HepG2 (cell line): ENCODE results near the gene AKR1B15. TPM values are rescaled to one million over a fixed set of nuclear protein-coding genes. Genes with fewer than 3 reads are reported as not detected.

Experiments
- ATAC-seq: fragments of 200-7000 bp; cut with Tn5 transposase; 3 replicates; pipeline ENCODE4 v1.9.1; 2020; ENCODE audit warnings: mild to moderate bottlenecking, moderate library complexity
- BruUV-seq: library from RNA; stranded (reverse); fragments of 400-500 nt; replicated peaks from 2 replicates; lab custom pipeline; 2021; lab: Mats Ljungman, UMichigan
- CTCF ChIA-PET: fragments of 300-600 bp; formaldehyde crosslinking; extraction: SDS; loops from one replicate; lab custom pipeline; 2021; ENCODE audit warnings: low total read pairs, inconsistent platforms, low intra/inter-chr PET ratio; lab: Yijun Ruan, JAX
- POLR2A ChIA-PET: fragments of 350-600 bp; sonication (Branson Sonifier 250); formaldehyde crosslinking; loops from one replicate; lab custom pipeline; 2020; ENCODE audit warnings: antibody characterized with exemption, inconsistent platforms; lab: Yijun Ruan, JAX
- DNase-seq: peaks from one replicate; pipeline ENCODE4 v3.0.0-alpha.2; 2015; ENCODE audit warnings: low spot score
- FAIRE-seq: peaks from 3 replicates; lab custom pipeline; 2011; peaks lifted over from hg19 to GRCh38; lab: Jason Lieb, UNC
- H2AFZ ChIP-seq: one replicate; pipeline ENCODE4 v1.6.1; 2011; ENCODE audit warnings: low read length, inconsistent platforms
- H3K27ac ChIP-seq: fragments of 300-600 bp; 3 replicates; pipeline ENCODE4 v1.8.0; 2011; ENCODE audit warnings: mixed run types, mild to moderate bottlenecking, mixed read lengths, low read length, inconsistent platforms; ENCODE audit not compliant: insufficient read depth; ENCODE audit errors: extremely low read length
- H3K27me3 ChIP-seq, 2 experiments: fragments of 200-600 bp in 1 of 2; 2 replicates in 1 of 2; 3 replicates in 1 of 2; pipeline versions ENCODE4 v1.6.0 to v1.8.0; 2011; ENCODE audit warnings: low read length in 2 of 2, mild to moderate bottlenecking in 2 of 2, moderate library complexity in 2 of 2, inconsistent platforms in 1 of 2; ENCODE audit not compliant: insufficient read depth in 2 of 2, control insufficient read depth in 1 of 2
- H3K36me3 ChIP-seq, 2 experiments: fragments of 200-600 bp in 1 of 2; replicated peaks in 1 of 2; 2 replicates in 1 of 2; 3 replicates in 1 of 2; pipeline versions ENCODE4 v1.5.1 to v1.8.0; 2011; ENCODE audit warnings: low read length in 2 of 2, inconsistent platforms in 1 of 2; ENCODE audit not compliant: insufficient read depth in 2 of 2, control insufficient read depth in 1 of 2
- H3K4me1 ChIP-seq: 2 replicates; pipeline ENCODE4 v1.5.1; 2012; ENCODE audit warnings: low read length, inconsistent platforms; ENCODE audit not compliant: insufficient read depth
- H3K4me2 ChIP-seq: 2 replicates; pipeline ENCODE4 v1.6.0; 2011; ENCODE audit warnings: low read depth, low read length, inconsistent platforms
- H3K4me3 ChIP-seq, 3 experiments: fragments of 200-600 bp in 1 of 3; sonication (generic), shearing (Covaris generic) in 1 of 3; replicated peaks in 1 of 3; 2 replicates each; pipeline ENCODE4 v1.5.1; 2011 to 2016; ENCODE audit warnings: low read length in 3 of 3, inconsistent platforms in 2 of 3, low read depth in 2 of 3, mild to moderate bottlenecking in 2 of 3, control low read depth in 1 of 3, mixed read lengths in 1 of 3; ENCODE audit not compliant: insufficient read depth in 1 of 3
- H3K79me2 ChIP-seq: one replicate; pipeline ENCODE4 v1.6.1; 2011; ENCODE audit warnings: low read length, inconsistent platforms; ENCODE audit not compliant: insufficient read depth
- H3K9ac ChIP-seq: 2 replicates; pipeline ENCODE4 v1.6.0; 2011; ENCODE audit warnings: mild to moderate bottlenecking, low read depth, low read length, inconsistent platforms; ENCODE audit not compliant: insufficient read depth
- H3K9me3 ChIP-seq: 2 replicates; pipeline ENCODE4 v1.5.1; 2012; ENCODE audit warnings: mild to moderate bottlenecking, low read length
- H4K20me1 ChIP-seq: 2 replicates; pipeline ENCODE4 v1.6.0; 2011; ENCODE audit warnings: inconsistent platforms, mild to moderate bottlenecking, low read length, moderate library complexity; ENCODE audit not compliant: insufficient read depth
- ATF7-NPFF ChIP-seq: sonication (generic); formaldehyde crosslinking; IDR thresholded peaks from 2 replicates; pipeline ENCODE4 v1.8.1; 2023; ENCODE audit warnings: mild to moderate bottlenecking, low read depth, missing genetic modification reagents, moderate library complexity
- CAMTA2 ChIP-seq: sonication (generic); formaldehyde crosslinking; IDR thresholded peaks from 2 replicates; pipeline ENCODE4 v1.4.0; 2020; ENCODE audit warnings: mild to moderate bottlenecking, missing genetic modification reagents, borderline replicate concordance
- CBX1 ChIP-seq: IDR thresholded peaks from one replicate; pipeline ENCODE4 v1.6.1; 2016; ENCODE audit warnings: antibody characterized with exemption, low read depth
- IRF2 ChIP-seq: IDR thresholded peaks from 2 replicates; pipeline ENCODE4 v1.6.1; 2018; ENCODE audit warnings: missing genetic modification reagents, missing compliant biosample characterization
- KDM3A ChIP-seq: IDR thresholded peaks from 2 replicates; pipeline ENCODE4 v1.6.1; 2018; ENCODE audit warnings: low read depth, missing compliant biosample characterization
- MBD4 ChIP-seq: IDR thresholded peaks from 2 replicates; pipeline ENCODE4 v1.6.1; 2012; ENCODE audit warnings: low read length, inconsistent platforms, borderline replicate concordance
- MEIS1 ChIP-seq: sonication (generic); formaldehyde crosslinking; IDR thresholded peaks from 2 replicates; pipeline ENCODE4 v1.9.0; 2021; ENCODE audit warnings: mild to moderate bottlenecking, missing genetic modification reagents, moderate library complexity, borderline replicate concordance
- MZF1 ChIP-seq: sonication (generic); formaldehyde crosslinking; IDR thresholded peaks from 2 replicates; pipeline ENCODE4 v1.8.1; 2023; ENCODE audit warnings: mild to moderate bottlenecking, missing genetic modification reagents, borderline replicate concordance
- NCOA2 ChIP-seq: sonication (generic); formaldehyde crosslinking; IDR thresholded peaks from 2 replicates; pipeline ENCODE4 v1.8.0; 2022; ENCODE audit warnings: inconsistent platforms
- PPARG ChIP-seq: conservative IDR thresholded peaks from 2 replicates; pipeline ENCODE4 v1.6.1; 2016; ENCODE audit warnings: missing biosample characterization, missing genetic modification reagents
- SCMH1 ChIP-seq: sonication (generic); formaldehyde crosslinking; IDR thresholded peaks from 2 replicates; pipeline ENCODE4 v1.9.0; 2021; ENCODE audit warnings: missing genetic modification reagents, mild to moderate bottlenecking, borderline replicate concordance
- SRSF1 ChIP-seq: fragments of 200-400 bp; formaldehyde crosslinking; optimal IDR thresholded peaks from 2 replicates; pipeline ENCODE3; 2017; ENCODE audit warnings: mild to moderate bottlenecking, low read depth, low read length, moderate library complexity
- ZBTB38 ChIP-seq: sonication (generic); formaldehyde crosslinking; IDR thresholded peaks from 2 replicates; pipeline ENCODE4 v1.5.1; 2020; ENCODE audit warnings: mild to moderate bottlenecking, missing genetic modification reagents
- ZFX ChIP-seq: sonication (generic); formaldehyde crosslinking; IDR thresholded peaks from 2 replicates; pipeline ENCODE4 v1.4.0; 2020; ENCODE audit warnings: mild to moderate bottlenecking, low read depth, missing genetic modification reagents, moderate library complexity
- ZNF207 ChIP-seq: fragments of 450-650 bp; IDR thresholded peaks from 2 replicates; pipeline ENCODE4 v1.6.1; 2016; ENCODE audit warnings: antibody characterized with exemption, borderline replicate concordance
- ZNF263 ChIP-seq: sonication (generic); formaldehyde crosslinking; IDR thresholded peaks from 2 replicates; pipeline ENCODE4 v1.4.0; 2020; ENCODE audit warnings: missing genetic modification reagents
- ZNF317 ChIP-seq: sonication (generic); formaldehyde crosslinking; IDR thresholded peaks from 2 replicates; pipeline ENCODE4 v1.5.0; 2020; ENCODE audit warnings: mild to moderate bottlenecking, missing genetic modification reagents
- ZNF780A ChIP-seq: sonication (generic); formaldehyde crosslinking; IDR thresholded peaks from 2 replicates; pipeline ENCODE4 v1.8.0; 2022; ENCODE audit warnings: mild to moderate bottlenecking, missing genetic modification reagents, moderate library complexity
- ZNF878 ChIP-seq: sonication (generic); formaldehyde crosslinking; IDR thresholded peaks from 2 replicates; pipeline ENCODE4 v1.8.1; 2023; ENCODE audit warnings: mild to moderate bottlenecking, missing genetic modification reagents, moderate library complexity
- WGBS: methylation state at CpG from one replicate; pipeline ENCODE4 v1.1.6; 2017; ENCODE audit warnings: low lambda C conversion rate; 5-methylcytosine and 5-hydroxymethylcytosine counted together
- in situ Hi-C: cut with HindIII; loops from 2 replicates; pipeline ENCODE4 v1.10.0; 2017; ENCODE audit warnings: low pct_unique_long_range_greater_than_20kb; ENCODE audit not compliant: extremely low pct_ligation_motif_present
- intact Hi-C: fragments of 100-400 bp; cut with micrococcal nuclease; formaldehyde crosslinking; loops from one replicate; pipeline ENCODE4 v1.10.0; 2022; ENCODE audit not compliant: unreplicated experiment
- polyA plus RNA-seq, 8 experiments: library from polyadenylated mRNA; depleted of rRNA in 3 of 8; stranded (reverse) in 7 of 8; unstranded in 1 of 8; fragments of >200 nt; fragmentation: Illumina TruSeq in 4 of 8; extraction: Trizol in 4 of 8; gene quantifications; 2 replicates each; pipeline versions ENCODE4 v1.2.1 to v1.2.3, GENCODE V29; 2011 to 2016; ENCODE audit warnings: low read depth in 4 of 8, missing spikeins in 1 of 8, mixed read lengths in 1 of 8; ENCODE audit not compliant: insufficient read depth in 1 of 8
- total RNA-seq, 5 experiments: library from RNA; depleted of rRNA; stranded (reverse); fragments of >200 nt; fragmentation: Illumina TruSeq; extraction: Trizol; gene quantifications; 2 replicates each; pipeline ENCODE4 v1.2.3, GENCODE V29; 2016; ENCODE audit warnings: low read depth in 1 of 5
- TF ChIP-seq, protein P1 (sequence below): IDR thresholded peaks from 2 replicates; pipeline ENCODE4 v1.6.1; 2016; ENCODE audit warnings: missing compliant biosample characterization, missing genetic modification reagents, borderline replicate concordance

AKR1B15 gene
- total and polyA plus RNA-seq, 2 of the 13 experiments (the other 11 are each of a cell fraction or from before 2014, with no cell fraction given) = 0.77 TPM; not detected in 1

DNA sequence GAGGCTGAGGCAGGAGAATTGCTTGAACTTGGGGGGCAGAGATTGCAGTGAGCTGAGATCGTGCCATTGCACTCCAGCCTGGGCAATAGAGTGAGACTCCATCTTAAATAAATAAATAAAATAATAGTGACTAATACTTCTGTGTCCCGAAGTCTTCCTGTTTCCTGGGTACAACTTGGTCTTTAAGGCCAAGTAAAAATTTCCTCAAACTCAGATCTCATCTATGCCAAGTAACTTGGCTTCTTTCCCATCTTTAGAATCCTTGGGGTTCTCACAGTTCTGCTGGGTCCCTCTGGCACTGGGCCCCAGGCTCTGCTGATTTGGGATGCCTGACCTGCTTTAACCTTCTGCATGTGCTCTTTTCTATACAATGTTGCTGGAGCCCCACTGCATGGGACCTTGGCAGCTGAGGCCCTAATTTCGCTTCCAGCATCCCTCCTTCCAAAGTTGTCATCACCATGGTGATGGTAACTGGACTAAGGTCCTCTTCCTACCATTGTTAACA is 44.2 kb upstream of the AKR1B15 start (continued):
- no peak for TF ChIP-seq ZNF317 (CRISPR knock-in tag)
- TF ChIP-seq, all 625 proteins: peak for 0

GRCh38 chr7:134505856-134506255 is 43.1 kb upstream of the AKR1B15 start:
- no TSS peak for BruUV-seq
- Histone ChIP-seq H4K20me1 (no peaks in the 10 kb centered on the region), H3K27me3 (peaks cover 0 to 2% of the 10 kb centered on the region in 2 experiments; a peak in 2 of 5 replicates), H3K4me1 (no peaks in the 10 kb centered on the region), H3K9ac (no peak overlapping the region), H3K9me3 (no peaks in the 10 kb centered on the region), H3K4me2 (no peak overlapping the region), H3K79me2 (no peaks in the 10 kb centered on the region), H3K4me3 (no peak overlapping the region), H3K36me3 (no peaks in the 10 kb centered on the region), H3K27ac (no peak overlapping the region), H2AFZ (no peak overlapping the region)
- no peak for ATAC-seq
- DNase-seq = no peak
- ChIA-PET POLR2A (no interaction called here), CTCF (no interaction called here)
- WGBS = 6% methylated on average over 4 of the region's 4 CpGs
- TF ChIP-seq ZNF780A (no peak), KDM3A (CRISPR knock-in tag) (no peak), ZNF207 (no peak), ZBTB38 (CRISPR knock-in tag) (no peak), ZFX (CRISPR knock-in tag) (no peak), MZF1 (no peak), CBX1 (no peak), SCMH1 (no peak), ZNF878 (CRISPR knock-in tag) (no peak), PPARG (CRISPR knock-in tag) (no peak), CAMTA2 (CRISPR knock-in tag) (no peak), MEIS1 (CRISPR knock-in tag) (no peak), ATF7-NPFF (CRISPR knock-in tag) (no peak), ZNF263 (CRISPR knock-in tag) (no peak), MBD4 (no peak), SRSF1 (no peak), IRF2 (CRISPR knock-in tag) (no peak), NCOA2 (CRISPR knock-in tag) (no peak)
- TF ChIP-seq, protein P1, sequence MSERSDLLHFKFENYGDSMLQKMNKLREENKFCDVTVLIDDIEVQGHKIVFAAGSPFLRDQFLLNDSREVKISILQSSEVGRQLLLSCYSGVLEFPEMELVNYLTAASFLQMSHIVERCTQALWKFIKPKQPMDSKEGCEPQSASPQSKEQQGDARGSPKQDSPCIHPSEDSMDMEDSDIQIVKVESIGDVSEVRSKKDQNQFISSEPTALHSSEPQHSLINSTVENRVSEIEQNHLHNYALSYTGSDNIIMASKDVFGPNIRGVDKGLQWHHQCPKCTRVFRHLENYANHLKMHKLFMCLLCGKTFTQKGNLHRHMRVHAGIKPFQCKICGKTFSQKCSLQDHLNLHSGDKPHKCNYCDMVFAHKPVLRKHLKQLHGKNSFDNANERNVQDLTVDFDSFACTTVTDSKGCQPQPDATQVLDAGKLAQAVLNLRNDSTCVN (CRISPR knock-in tag) = no peak
- in situ Hi-C loops = no loop called here
- intact Hi-C loops = no loop called here
- no peak for FAIRE-seq
